GM20431 (cell line): ENCODE results near the gene MEG3.

Source experiments
- in situ Hi-C: fragments of 300-500 bp; cut with MseI, MboI; formaldehyde crosslinking; loops from one replicate; pipeline ENCODE4 v1.15.0; 2020; ENCODE audit warnings: low sequenced_read_pairs; ENCODE audit not compliant: unreplicated experiment

MEG3 gene

DNA sequence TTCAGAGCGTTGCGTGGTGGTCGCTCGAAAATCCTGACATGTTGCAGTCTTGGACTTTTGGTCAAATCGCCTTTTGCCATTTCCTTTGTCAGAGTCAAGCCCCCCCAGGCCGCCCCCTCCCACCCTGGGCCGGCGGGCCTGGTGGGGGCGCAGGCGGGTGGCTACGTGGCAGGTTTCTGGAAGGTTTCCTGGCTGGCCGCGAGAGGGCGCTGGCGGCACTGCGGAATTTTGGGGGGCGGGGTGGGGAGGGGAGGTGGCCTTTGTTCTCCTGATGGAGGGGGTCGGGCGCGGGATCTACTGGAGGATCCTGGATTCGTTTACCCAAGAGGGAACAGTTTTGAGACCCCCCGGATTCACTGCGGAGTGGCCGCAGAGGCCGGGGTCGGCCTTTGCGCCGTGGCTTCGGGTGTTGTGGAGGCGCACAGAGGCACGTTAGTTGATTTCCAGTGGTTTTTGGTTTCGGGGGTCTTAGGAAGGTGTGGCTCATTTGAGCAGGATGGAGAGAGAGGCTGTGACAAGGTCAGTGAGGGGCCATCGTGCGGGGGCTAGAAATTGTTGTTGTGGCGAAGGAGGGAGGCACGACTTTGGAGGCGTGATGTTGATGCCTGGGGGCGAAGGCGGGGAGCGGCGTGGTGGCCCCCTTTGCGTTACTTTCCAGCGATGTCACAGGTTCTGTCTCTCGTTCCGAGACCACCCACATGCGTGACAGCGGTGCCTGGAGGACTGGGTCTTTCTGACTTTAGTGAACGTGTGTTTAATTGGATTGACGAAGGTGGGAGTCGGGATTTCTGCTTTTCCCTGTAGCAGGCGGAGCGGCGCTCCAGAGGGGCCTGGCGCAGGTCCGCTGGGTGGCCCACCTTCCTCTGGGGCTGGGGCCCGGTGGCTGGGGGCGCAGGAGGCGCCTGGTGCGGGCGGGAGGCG, 1.4 kb downstream of the MEG3 start:
- in situ Hi-C loops, result no loop called here

DNA sequence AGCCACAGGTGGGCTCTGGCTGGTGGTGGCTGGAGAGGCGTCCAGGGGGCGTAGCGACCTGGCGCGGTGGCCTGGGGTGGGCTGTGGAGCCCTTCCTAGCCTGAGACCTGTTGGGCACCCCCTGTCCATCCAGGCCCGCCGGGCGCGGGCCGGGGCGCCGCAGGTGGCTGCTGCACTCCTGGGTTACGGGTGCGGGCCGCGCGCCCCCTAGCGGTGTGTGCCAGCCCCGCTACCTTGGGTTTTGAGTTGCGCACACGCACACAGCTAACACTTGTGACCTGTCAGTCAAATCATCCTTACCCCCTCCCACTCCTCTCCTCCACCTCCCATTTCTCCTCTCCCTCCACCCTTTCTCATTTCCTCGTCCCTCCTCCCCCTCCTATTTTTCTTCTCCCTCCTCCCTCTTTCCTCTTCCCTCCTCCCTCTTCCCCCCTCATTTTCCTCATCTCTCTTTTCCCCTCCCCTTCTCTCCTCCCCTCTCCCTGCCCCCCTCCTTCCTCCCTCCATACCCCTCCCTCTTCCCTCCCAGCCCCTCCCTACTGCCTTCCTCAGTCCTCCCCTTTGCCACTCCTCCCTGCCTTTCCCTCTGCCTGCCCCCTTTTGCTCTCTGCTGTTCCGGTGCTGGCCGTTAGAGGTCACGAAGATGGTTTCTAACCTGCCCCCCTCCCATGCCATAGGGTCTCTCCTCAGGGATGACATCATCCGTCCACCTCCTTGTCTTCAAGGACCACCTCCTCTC, 2.3 kb downstream of the MEG3 start:
- in situ Hi-C loops, result no loop called here

DNA sequence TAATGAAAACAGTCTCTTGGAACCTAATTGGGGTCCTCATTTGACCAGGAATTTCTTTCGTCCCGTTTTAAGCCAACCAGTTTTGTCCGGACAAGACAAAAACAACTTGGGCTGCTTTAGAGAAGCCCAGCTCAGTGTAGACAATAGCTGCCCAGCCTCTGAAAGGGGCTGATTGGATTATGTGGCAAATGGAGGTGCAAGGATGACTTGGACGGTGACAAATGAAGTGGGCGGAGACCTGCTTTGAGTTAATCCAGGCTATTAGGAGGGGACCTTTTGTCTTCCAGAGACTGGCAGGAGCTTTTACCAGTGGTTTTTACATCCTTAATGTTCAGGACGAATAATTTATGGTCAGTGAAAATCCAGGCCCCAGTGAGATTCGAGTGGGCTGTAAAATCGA, 4.8 kb downstream of the MEG3 start:
- in situ Hi-C loops, result no loop called here

DNA sequence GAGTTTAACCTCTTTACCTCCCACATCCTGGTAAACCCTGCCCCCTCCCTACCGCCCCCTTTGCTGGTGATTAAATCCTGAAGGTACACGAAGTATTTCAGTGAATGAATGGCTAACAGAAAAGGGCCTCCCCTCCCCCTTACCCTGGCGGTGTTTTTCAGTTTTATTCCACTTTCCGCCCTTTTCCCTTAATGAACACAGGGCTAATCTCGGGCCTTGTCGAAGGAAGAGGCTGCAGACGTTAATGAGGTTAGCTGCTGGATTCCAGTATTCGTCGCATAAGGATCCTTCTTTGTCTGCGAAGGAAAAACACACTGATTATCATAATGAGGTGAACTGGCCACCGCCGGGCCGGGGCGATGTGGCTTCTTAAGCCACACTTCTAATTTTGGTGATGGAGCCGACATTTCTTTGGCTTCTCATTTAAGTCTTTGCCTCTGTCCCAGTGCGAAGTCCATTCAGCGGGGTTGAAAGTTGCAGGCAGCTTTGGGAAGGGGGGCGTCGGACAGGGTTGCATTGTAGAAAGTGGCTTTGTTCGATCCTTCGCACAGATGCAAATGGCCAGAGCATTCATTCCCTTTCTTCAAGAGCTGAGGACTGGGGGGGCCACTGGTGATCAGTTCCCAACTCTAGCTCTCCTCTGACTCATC, 6.5 kb downstream of the MEG3 start:
- in situ Hi-C loops, result no loop called here

DNA sequence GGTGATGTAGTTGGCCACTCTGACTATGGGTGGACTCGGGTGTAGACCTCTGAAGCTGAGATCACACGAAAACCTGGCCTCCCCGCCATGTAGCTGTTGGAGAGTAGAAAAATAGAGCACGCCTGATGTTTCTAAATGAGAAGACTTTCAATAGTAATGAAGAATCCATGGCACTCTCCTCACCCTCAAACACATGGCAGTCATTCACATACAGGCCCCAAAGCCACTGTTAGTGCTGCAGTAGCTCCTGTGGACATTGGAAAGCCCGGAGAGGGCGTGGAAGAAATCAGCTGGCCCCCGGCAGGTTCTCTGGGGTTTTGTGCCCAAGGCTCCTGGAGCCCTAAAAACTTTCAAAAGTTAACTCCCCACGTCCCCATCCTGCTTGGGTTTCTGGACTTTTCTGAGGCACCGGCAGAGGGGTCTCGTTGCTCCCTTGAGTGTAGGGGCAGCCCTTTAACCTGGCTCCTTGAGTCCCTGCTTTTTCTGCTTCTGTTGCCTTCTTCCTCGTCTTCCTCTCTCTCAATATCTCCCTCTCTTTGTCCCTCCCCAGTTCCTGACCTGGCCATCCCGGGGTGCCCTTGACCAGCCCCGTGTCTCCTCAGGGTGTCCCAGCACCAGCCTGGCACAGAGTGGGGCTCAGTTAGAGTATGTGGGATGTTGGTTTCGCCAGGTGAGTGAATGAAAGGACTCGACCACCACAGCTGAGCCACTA, 8.3 kb downstream of the MEG3 start:
- in situ Hi-C loops, result no loop called here

DNA sequence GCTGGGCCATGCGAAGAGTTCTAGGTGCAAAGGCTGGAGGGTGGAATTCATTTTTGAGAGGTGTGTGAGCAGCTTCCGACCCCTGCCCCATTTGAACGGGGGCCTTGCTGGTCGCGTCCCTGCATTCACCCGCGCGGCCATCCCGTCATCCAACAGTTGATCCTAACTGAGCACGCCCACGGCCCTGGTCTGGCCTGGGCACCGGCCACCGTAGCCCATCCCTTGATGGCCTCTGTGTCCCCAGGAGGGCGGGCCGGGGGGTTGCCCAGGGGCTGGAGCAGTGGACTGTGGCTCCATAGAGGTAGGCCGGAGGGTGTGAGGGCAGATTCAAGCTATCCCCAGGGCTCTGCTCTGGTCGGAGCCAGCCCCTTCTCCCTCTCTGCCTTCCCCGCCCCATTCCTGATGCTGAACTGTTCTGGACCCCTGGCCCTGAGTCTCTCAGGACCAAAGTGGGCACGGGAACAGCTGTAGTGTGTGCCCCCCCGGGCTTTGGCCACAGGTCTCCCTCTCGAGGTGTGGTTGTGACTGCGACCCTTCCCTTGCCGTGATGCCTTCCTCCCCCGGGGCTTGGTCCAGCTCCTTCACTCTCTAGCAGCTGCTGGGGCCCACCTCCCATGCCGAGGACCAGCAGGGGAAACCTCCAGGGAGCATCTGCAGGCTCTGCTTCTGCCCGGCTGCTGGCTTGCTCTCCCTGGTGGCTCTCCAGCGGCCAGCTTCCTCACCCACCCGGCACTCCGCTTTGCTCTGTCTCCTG, 9.1 kb downstream of the MEG3 start:
- in situ Hi-C loops, result no loop called here

DNA sequence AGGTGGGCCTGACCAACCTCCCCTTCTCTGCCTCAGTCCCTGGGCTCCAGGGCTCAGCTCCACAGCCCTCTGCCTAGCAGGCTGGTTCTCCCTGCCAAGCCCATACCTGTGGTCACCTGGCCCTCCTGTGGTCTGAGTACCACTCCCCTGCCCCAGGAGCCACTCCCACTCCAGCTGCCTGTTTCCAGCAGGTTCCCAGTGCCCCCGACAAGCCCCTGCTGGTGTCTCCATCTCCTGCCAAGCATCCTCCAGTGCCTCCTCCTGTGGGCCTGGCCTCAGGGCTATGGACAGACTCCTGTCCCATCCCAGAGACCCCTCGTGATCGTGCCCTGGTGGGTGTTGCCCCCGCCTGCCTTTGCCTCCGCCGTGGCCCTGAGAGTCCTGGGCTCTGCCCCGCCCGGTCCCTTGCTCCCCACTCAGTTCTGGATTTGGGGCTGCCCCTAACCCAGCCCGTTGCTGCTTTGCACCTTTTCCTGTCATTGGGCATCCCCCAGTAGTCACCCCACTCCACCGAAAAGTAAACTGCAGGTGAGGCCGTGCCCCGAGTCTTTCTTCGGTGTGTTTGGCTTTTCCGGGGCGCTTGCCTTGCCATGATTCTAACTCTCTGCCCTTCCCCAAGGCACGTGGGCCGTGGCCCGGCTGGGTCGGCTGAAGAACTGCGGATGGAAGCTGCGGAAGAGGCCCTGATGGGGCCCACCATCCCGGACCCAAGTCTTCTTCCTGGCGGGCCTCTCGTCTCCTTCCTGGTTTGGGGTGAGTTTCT, 9.8 kb downstream of the MEG3 start:
- in situ Hi-C loops, result no loop called here

DNA sequence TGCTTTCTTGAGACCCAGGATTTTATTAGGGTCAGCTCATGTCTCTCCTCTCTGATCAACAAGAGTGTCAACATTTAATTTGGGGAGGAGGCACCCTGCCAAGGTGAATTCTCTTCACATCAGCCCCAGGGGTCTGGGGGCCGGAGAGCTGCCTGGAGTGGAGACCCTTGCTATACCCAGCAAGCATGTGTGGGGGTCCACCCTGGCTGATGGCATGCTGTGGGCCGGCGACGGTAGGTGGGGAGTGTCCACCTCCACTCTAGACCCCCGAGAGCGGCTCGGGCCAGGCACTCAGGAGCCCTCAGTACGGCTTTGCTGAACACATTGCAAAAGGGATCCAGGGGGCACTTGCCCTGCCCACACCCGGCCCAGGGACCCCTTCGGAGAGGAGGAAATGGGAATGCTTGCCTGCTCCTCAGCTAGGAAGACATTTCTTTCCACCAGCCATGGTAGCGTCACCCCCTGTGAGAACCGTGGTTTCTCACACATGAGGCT, 10.4 kb downstream of the MEG3 start:
- in situ Hi-C loops, result no loop called here

DNA sequence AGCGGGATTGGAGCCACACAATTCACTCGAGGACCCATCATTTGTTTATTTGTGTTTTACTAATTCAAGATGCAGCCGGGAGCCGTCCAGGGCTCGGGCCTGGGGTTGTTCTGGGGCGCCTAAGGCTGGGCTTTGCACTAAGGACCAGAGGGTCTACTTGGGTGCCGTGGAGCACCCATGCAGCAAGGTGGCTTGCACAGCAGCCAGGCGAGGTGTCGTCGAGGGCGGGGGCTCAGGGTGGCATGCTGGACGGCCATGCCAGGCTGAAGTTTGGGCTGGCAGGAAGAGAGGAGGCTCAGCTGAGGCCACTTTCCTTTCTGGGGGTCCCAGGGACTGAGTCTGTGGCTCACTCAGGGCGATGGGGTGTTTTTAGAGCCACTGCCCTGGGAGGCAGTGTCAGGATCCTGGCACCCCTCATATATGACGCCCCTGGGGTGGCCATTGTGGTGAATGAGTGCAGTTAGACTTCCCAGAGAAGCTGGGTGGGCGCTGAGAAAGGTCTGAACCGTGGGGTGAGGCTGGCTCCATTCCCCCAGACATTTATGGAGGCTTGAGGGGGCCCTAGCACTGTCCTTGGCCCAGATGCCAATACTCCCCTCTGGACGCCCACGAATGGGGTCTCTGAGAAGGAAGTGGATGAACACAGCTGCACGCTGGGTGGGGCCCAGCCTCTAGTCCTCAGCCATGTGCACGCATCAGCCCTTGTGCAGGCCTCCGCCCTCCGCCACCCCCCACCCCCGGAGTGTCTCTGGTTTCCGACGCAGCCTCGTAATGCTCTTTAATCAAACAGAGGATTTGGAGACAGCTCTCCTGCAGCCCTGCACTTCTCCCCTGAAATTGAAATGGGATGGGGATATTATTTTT, 11.3 kb downstream of the MEG3 start:
- in situ Hi-C loops, result no loop called here

DNA sequence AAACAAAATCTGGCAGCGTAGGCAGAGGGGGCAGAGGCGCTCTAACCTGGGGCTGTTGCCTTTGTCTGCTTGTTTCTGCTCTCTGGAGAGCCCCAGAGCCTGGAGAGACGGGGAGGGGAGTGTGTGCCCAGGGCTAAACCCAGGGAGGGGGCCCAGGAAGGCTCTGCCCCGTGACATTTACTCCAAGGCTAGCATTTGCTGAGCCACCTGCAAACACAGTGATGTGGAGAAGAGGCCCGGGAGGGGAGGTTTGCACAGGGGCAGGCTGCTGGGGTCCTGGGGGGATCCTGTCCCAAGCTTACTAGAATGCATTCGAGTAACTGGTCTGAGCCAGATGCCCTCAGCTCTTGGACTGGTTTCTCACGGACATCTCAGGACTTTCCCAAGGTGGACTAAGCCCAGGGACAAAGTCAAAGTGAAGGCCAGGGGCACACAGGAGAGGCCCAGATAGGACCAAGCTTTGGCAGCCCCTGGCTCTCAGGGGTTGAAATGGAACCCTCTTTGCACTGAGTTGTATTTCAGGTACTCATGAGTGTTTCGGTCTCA, 12.0 kb downstream of the MEG3 start:
- in situ Hi-C loops, result no loop called here

DNA sequence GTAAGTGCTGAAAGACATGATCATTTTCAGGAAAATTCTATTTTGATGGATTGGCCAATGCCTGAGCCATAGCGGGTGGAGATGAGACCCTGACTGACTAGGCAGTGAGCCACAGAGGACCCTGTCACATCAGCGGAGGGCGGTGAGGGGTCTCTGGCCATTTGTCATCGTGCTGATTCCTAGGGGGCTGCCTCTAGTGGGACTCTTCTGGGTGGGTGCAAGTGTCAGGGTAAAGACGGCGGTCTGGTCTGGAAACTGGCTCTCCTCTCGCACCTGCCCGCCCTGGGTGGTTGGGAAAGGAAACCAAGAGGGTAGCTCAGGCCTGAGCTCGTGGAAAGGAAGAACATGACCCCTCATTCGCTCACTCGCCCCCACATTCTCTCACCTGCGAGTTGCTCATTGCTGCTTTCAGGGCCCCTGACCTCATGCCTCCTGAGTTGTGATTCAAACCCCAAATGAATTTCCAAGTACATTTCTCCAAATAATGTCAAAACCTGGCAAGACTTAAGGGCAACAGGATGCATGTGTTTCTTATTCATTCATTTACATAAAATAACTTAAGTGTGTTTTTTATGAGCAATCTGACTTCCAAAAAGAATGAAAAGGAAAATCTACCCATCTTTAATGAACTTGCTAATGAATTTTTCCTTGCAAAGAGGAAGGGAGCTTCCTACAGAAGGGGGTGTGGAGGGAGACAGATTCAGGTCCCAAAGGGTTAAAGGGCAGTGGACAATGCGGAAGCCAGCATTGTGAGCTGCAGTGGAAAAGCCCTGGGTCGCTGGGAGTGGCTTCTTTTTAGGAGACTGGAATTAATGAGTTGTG, 12.8 kb downstream of the MEG3 start:
- in situ Hi-C loops, result no loop called here

DNA sequence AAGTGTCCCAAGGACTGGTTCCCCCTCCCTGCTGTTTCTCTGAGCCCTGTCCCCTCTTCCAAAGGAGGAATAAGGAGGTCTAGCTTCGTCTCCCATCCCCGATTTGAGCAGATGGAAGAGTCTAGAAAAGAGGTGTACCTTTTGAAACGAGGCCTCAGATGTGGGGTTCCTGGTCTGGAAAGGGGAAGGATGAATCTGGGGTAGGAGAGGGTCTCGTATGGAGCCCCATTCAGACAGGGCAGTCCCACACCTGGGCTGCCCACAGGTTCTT, 13.3 kb downstream of the MEG3 start:
- in situ Hi-C loops, result no loop called here

DNA sequence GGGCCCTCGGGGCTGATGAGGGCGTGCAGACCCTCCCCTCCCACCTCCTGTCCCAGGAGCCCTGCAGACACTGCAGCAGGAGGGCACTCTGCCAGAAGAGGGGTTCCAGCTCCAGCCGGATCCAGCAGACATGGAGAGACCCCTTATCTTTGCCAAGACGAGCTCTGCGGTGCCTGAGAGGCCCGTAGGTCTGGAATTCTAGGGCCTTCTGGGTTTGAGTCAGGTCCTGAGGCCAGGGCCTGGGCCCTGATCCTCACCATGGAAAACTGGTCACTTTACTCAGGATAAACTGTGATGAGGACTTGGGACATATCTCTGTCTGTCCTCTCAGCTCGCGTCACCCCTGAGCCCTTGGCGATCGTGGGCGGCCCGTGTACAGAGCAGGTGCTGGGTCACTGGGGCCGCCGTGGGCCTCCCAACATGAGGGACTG, 13.8 kb downstream of the MEG3 start:
- in situ Hi-C loops, result no loop called here

DNA sequence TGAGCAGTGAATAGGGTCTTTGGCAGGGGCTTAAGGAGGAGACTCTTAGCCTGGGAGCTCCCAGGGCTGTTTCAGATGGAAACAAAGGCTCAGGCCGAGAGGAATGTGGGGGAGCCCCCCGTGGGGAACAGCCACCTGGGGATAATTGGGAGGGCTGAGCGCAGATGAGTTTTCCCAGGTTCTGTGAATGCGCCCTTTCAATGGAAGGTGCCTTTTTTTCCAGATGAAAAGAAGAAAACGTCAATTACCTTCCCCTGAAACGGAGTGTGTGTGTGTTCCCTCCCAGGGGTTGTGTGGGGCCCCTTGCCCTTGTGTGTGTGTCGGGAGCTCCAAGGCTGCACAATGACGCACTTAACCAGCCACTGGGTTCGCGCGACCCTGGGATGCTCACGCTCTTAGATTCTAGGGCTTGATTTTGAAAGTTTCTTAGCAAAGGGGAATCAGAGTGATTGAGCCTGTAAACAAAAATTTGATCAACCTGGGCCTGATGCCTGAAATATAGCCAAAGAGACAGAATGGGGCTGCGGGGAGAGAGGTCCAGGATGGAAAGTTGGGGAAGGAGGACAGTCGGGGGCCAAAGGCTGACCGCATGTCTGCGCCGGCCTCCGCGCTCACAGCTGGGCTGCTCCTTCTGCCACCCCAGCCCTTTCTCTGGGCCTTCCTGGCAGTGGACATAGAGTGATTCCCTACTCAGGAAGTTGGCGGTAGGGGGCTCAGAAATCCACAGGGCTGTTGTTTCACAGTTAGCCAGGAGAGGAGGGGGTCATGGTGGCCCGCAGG, 14.6 kb downstream of the MEG3 start:
- in situ Hi-C loops, result no loop called here

DNA sequence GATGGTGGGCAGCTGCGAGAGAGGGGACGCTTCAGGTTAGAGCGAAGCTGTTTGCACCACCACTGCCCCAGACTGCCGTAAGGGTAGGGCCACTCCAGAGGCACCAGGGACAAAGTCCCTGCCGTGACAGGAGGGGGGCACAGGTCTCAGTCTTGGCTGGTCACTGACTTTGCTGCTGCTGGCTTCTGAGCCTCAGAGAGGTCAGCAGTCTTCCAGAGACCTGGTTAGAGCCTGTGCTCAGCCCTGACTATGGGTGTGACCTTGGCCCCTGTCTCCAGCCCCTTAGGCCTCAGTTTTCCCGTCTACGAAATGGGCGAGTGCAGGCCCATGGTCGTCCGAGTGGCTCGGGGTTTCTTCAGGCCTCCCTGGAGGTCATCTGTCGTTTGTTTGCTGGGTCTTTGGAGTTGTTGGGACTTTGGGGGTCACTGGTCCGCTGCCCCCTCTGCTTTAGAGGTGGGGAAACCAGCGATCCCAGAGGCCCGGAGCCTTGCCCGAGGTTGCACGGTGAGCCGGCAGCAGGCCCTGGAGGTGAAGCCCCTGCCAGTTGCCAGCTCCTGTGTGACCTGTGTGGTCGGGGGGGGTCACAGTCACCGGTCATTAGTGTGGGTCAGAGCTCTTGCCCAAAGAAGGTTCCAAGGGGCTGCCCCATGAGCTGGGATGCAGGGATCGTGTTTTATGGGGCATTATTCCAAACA, 15.3 kb downstream of the MEG3 start:
- in situ Hi-C loops, result no loop called here
